Prostate gland (tissue), 2 donors: ENCODE measurements around the gene SRGAP3. TPM values are rescaled to one million over a fixed set of nuclear protein-coding genes. Genes with fewer than 3 reads are reported as not detected.

Experiments
- DNase-seq: peaks from one replicate; pipeline ENCODE4 v3.0.0-alpha.2; 2019; ENCODE audit warnings: low spot score
- H3K27ac ChIP-seq, 2 donors: fragments of 200-600 bp; sonication (generic); 2 replicates each; pipeline ENCODE4 v1.5.1; 2017 to 2019
- H3K27me3 ChIP-seq: fragments of 200-600 bp; sonication (generic); replicated peaks from 2 replicates; pipeline ENCODE4 v1.5.1; 2019; ENCODE audit not compliant: insufficient read depth
- H3K36me3 ChIP-seq, 2 donors: fragments of 200-600 bp; sonication (generic); 1 replicate in 1 of 2; 2 replicates in 1 of 2; pipeline versions ENCODE4 v1.5.1 to v1.8.1; 2017 to 2019
- H3K4me1 ChIP-seq: fragments of 200-600 bp; sonication (generic); replicated peaks from 2 replicates; pipeline ENCODE4 v1.5.1; 2019
- H3K4me3 ChIP-seq, 2 donors: fragments of 200-600 bp; sonication (generic); 2 replicates each; pipeline ENCODE4 v1.5.1; 2017 to 2019
- H3K9me3 ChIP-seq: fragments of 200-600 bp; sonication (generic); 2 replicates; pipeline ENCODE4 v1.5.1; 2017
- POLR2A ChIP-seq: fragments of 450-650 bp; IDR thresholded peaks from one replicate; pipeline ENCODE4 v1.6.1; 2016; ENCODE audit warnings: antibody characterized with exemption, mild to moderate bottlenecking
- POLR2AphosphoS5 ChIP-seq: sonication (generic); formaldehyde crosslinking; IDR thresholded peaks from one replicate; pipeline ENCODE4 v1.6.1; 2017; ENCODE audit warnings: antibody characterized with exemption
- WGBS: methylation state at CpG from one replicate; pipeline ENCODE4 v1.1.5; 2018; 5-methylcytosine and 5-hydroxymethylcytosine counted together
- intact Hi-C: fragments of 100-400 bp; cut with DNase I; formaldehyde crosslinking; loops from one replicate; pipeline ENCODE4 v1.14.2; 2022
- total RNA-seq, 2 donors: library from RNA; depleted of rRNA; stranded (reverse); fragments of >200 nt; gene quantifications; one replicate each; pipeline ENCODE4 v1.1.0, GENCODE V29; 2016
- TF ChIP-seq, protein P1 (sequence below), 4 experiments: fragments of 200-600 bp in 2 of 4; fragments of 450-650 bp in 2 of 4; sonication (generic) in 2 of 4; IDR thresholded peaks; 1 replicate in 3 of 4; 2 replicates in 1 of 4; pipeline ENCODE4 v1.5.1; 2016 to 2019; ENCODE audit warnings: antibody characterized with exemption in 4 of 4, mild to moderate bottlenecking in 2 of 4, moderate library complexity in 2 of 4

SRGAP3 gene
- total RNA-seq, 2 donors from 2014 or later = 23.6 to 50.3 TPM

DNA sequence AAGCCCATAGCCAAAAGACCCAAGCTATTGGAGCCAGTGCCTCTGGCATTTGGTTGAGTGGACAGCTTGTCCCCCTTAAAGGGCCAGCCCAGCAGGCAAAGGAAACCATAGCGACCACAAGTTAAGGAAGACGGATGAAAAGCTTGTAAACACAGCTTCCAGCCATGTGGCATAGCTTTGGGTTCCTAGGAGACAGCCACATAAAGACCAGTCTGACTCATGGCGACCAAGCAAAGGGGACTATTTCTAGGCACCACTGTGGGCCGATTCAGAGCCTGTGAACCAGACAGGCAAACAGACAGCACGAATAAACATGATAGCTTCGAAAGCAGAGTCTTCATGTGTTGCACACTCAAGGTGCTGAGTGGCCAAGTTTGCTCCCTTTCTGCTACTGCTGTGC lies 30.5 kb upstream of the SRGAP3 start:
- Histone ChIP-seq H3K9me3 (no peaks in the 10 kb centered on the region), H3K27ac (no peak overlapping the region), H3K27me3 (no peaks in the 10 kb centered on the region), H3K4me1 (no peaks in the 10 kb centered on the region), H3K4me3 (no peak overlapping the region), H3K36me3 (no peaks in the 10 kb centered on the region)
- DNase-seq = no peak
- TF ChIP-seq, protein P1, sequence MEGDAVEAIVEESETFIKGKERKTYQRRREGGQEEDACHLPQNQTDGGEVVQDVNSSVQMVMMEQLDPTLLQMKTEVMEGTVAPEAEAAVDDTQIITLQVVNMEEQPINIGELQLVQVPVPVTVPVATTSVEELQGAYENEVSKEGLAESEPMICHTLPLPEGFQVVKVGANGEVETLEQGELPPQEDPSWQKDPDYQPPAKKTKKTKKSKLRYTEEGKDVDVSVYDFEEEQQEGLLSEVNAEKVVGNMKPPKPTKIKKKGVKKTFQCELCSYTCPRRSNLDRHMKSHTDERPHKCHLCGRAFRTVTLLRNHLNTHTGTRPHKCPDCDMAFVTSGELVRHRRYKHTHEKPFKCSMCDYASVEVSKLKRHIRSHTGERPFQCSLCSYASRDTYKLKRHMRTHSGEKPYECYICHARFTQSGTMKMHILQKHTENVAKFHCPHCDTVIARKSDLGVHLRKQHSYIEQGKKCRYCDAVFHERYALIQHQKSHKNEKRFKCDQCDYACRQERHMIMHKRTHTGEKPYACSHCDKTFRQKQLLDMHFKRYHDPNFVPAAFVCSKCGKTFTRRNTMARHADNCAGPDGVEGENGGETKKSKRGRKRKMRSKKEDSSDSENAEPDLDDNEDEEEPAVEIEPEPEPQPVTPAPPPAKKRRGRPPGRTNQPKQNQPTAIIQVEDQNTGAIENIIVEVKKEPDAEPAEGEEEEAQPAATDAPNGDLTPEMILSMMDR (IDR thresholded peaks at IDR 0.05) = no peak
- TF ChIP-seq POLR2AphosphoS5 (no peak), POLR2A (no peak)
- WGBS = 52% methylated on average over 6 of the region's 6 CpGs
- intact Hi-C loops = no loop called here

- WGBS = 82% methylated on average over 4 of the region's 4 CpGs
- Histone ChIP-seq H3K9me3 (no peaks in the 10 kb centered on the region), H3K27ac (no peak overlapping the region), H3K36me3 (no peaks in the 10 kb centered on the region), H3K4me3 (no peak overlapping the region), H3K27me3 (no peaks in the 10 kb centered on the region), H3K4me1 (no peaks in the 10 kb centered on the region)
- intact Hi-C loops = no loop called here
- DNase-seq = no peak
- TF ChIP-seq, protein P1 (IDR thresholded peaks at IDR 0.05) = no peak
- no peak for TF ChIP-seq POLR2AphosphoS5
- no peak for TF ChIP-seq POLR2A
These were observed 29.1 kb upstream of the SRGAP3 start for GRCh38 chr3:9278498-9278897.

DNA sequence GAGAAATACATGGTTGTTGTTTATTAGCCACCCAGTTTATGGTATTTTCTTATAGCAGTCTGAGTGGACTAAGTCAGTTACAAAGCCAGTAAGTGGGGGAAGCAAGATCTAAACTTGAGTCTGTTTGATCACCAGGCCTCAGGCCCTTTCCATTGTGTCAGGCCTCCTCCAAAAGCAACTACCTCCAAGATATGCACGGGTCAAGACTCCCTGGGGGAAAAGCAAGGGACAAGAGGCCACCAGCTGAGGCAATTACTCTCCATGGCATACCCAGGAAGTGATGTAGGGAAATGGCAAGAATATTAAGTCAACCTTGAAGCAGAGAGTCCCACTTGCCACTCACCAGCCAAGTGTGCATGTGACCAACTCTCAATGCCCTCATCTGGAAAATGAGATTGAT lies 28.6 kb upstream of the SRGAP3 start:
- 77% methylated on average over 1 of the region's 1 CpG for WGBS
- Histone ChIP-seq H3K27me3 (no peaks in the 10 kb centered on the region), H3K4me3 (no peak overlapping the region), H3K27ac (no peak overlapping the region), H3K4me1 (no peaks in the 10 kb centered on the region), H3K9me3 (no peaks in the 10 kb centered on the region), H3K36me3 (no peaks in the 10 kb centered on the region)
- DNase-seq = no peak
- intact Hi-C loops = no loop called here
- TF ChIP-seq POLR2A (no peak), POLR2AphosphoS5 (no peak)
- TF ChIP-seq, protein P1 (IDR thresholded peaks at IDR 0.05) = no peak

DNA sequence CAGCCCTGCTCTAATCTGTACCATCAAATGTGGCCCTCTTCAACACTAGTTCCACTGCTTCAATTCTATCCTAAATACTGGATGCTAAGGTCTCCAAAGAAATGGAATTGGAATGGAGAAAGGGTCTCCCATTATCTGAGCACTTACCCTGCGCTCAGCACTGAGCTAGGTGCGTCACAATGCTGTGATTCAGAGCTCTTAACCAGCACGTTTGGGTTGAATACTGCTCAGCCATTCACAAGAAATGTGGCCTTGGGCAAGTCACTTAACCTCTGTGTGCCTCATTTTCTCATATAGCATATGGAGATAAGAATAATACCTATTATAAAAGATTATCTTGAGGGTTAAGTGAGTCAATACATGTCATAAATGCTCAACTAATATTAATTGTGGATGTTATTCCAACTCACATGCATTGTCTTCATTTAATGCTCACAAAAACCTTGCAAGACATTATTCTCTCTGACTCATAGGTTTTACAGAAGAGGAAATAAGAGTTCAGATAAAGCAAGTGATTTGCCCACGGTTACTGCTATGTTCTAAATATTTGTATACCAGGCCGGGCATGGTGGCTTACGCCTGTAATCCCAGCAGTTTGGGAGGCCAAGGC lies 27.4 kb upstream of the SRGAP3 start:
- H3K27me3 ChIP-seq = no peaks in the 10 kb centered on the region
- WGBS = 80% methylated on average over 6 of the region's 6 CpGs
- no peak overlapping the region for H3K27ac ChIP-seq
- no peak for TF ChIP-seq POLR2A
- no peak for DNase-seq
- no peak overlapping the region for H3K4me3 ChIP-seq
- intact Hi-C loops = no loop called here
- H3K9me3 ChIP-seq = no peaks in the 10 kb centered on the region
- no peaks in the 10 kb centered on the region for H3K4me1 ChIP-seq
- H3K36me3 ChIP-seq = no peaks in the 10 kb centered on the region

DNA sequence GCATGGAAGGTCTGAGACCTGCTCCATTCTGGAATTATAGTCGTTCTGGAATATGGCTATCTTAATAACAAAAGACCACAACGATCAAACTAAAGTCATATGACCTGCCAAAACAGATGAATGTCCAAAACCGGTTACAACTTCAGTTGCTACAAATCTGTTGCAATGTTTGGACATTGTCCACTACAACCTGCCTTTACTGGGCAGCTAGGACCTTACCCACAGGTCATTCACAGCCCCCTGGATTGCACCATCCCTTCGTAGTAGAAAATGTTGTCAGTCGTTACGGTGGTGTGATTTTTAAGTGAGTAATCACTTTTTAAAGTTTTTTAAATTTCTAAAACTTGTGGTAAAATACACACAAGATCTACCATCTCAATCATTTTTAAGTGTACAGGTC lies 22.5 kb upstream of the SRGAP3 start:
- TF ChIP-seq POLR2AphosphoS5 (no peak), POLR2A (no peak)
- TF ChIP-seq, protein P1 (IDR thresholded peaks at IDR 0.05) = no peak
- H3K27ac ChIP-seq = no peak overlapping the region
- H3K36me3 ChIP-seq = no peaks in the 10 kb centered on the region
- DNase-seq = no peak
- H3K4me3 ChIP-seq = no peak overlapping the region
- no peaks in the 10 kb centered on the region for H3K27me3 ChIP-seq
- no peaks in the 10 kb centered on the region for H3K4me1 ChIP-seq
- 66% methylated on average over 6 of the region's 6 CpGs for WGBS
- H3K9me3 ChIP-seq = no peaks in the 10 kb centered on the region
- intact Hi-C loops = no loop called here
